Body of pancreas (tissue), 4 donors: ENCODE measurements around the gene KRT75. TPM values are rescaled to one million over a fixed set of nuclear protein-coding genes. Genes with fewer than 3 reads are reported as not detected.

ENCODE experiments used
- ATAC-seq: fragments of 150-250 bp; one replicate; pipeline ENCODE4 v1.9.1; 2016
- DNase-seq, 4 donors: peaks; one replicate each; pipeline ENCODE4 v3.0.0-alpha.2; 2019
- H3K27ac ChIP-seq, 4 donors: fragments of 200-600 bp; sonication (generic); 1 replicate in 3 of 4; 2 replicates in 1 of 4; pipeline versions ENCODE4 v1.5.1 to v1.6.1; 2016 to 2019; ENCODE audit warnings: mild to moderate bottlenecking in 1 of 4, mixed read lengths in 1 of 4, moderate library complexity in 1 of 4
- H3K27me3 ChIP-seq, 2 donors: fragments of 200-600 bp; sonication (generic); one replicate each; pipeline ENCODE4 v1.6.0; 2016; ENCODE audit warnings: mild to moderate bottlenecking in 1 of 2
- H3K36me3 ChIP-seq, 2 donors: fragments of 200-600 bp; sonication (generic); replicated peaks in 1 of 2; 2 replicates each; pipeline ENCODE4 v1.5.1; 2016; ENCODE audit warnings: low read depth in 2 of 2; ENCODE audit not compliant: insufficient read depth in 1 of 2
- H3K4me1 ChIP-seq: fragments of 200-600 bp; sonication (generic); one replicate; pipeline ENCODE4 v1.6.0; 2016
- H3K4me3 ChIP-seq, 2 donors: fragments of 200-600 bp; sonication (generic); 1 replicate in 1 of 2; 2 replicates in 1 of 2; pipeline ENCODE4 v1.5.1; 2016 to 2019
- H3K9me3 ChIP-seq, 3 donors: fragments of 200-600 bp; sonication (generic); 1 replicate in 2 of 3; 2 replicates in 1 of 3; pipeline ENCODE4 v1.5.1; 2016
- CTCF ChIP-seq, 7 experiments: fragments of 450-650 bp in 4 of 7; fragments of 200-600 bp in 3 of 7; sonication (generic) in 3 of 7; IDR thresholded peaks; one replicate each; pipeline ENCODE4 v1.5.1; 2016 to 2019; ENCODE audit warnings: antibody characterized with exemption in 7 of 7
- POLR2A ChIP-seq, 3 donors: fragments of 450-650 bp; IDR thresholded peaks; one replicate each; pipeline ENCODE4 v1.6.1; 2016; ENCODE audit warnings: antibody characterized with exemption in 3 of 3, mild to moderate bottlenecking in 2 of 3
- WGBS, 2 donors: methylation state at CpG; one replicate each; pipeline ENCODE4 v1.1.5; 2017; 5-methylcytosine and 5-hydroxymethylcytosine counted together
- intact Hi-C: fragments of 100-400 bp; cut with DNase I; formaldehyde crosslinking; loops from one replicate; pipeline ENCODE4 v1.15.1; 2023
- total RNA-seq, 2 donors: library from RNA; depleted of rRNA; stranded (reverse); fragments of >200 nt; gene quantifications; one replicate each; pipeline ENCODE4 v1.1.0, GENCODE V29; 2016

KRT75 gene
- total RNA-seq, 2 donors from 2014 or later = not detected

GRCh38 chr12:52387859-52388258 lies 46.3 kb downstream of the KRT75 start:
- DNase-seq (no peak), ATAC-seq (no peak)
- no peak overlapping the region for H3K4me3 ChIP-seq
- H3K36me3 ChIP-seq = no peaks in the 10 kb centered on the region
- 85 to 92% methylated on average over 2 of the region's 2 CpGs for WGBS, 2 donors
- no peaks in the 10 kb centered on the region for H3K9me3 ChIP-seq
- TF ChIP-seq CTCF (IDR thresholded peaks at IDR 0.05) = no peak
- TF ChIP-seq POLR2A (IDR thresholded peaks at IDR 0.05) = no peak
- H3K4me1 ChIP-seq = no peaks in the 10 kb centered on the region
- no peak overlapping the region for H3K27ac ChIP-seq
- intact Hi-C loops = no loop called here
- H3K27me3 ChIP-seq = no peaks in the 10 kb centered on the region

DNA sequence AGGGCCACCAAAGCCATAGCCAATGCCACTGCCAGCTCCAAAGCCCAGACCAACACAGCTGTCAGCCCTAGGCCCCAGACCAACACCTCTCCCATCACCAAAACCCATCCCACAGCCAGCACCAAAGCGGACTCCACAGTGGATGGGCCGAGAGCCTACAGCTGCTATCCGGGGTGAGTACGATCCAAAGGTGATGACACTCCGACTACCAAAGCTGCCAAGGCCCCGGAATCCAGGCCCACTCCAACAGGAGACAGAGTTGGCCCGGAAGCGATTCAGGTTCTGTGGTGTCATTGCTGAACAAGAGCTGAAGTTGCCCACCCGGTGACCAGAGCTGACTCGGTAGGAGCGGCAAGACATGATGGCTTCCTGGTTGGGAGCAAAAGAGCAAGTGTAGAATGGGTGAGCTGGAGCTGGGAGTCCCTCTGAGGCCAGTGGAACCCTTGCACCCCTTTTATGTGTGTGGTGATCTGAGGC lies 48.9 kb downstream of the KRT75 start, which contains the start of gene KRT84:
TSS of gene KRT84 (minus strand) at position 427 of the 477 bp plus-strand sequence. CDS start at position 360, 67 bp downstream.
- no peak for ATAC-seq
- intact Hi-C loops = no loop called here
- DNase-seq = no peak
- 92 to 95% methylated on average over 6 to 11 of the region's 11 CpGs for WGBS, 2 donors
- Histone ChIP-seq H3K27ac (no peak within 1 kb of the TSS), H3K4me3 (no peak within 1 kb of the TSS), H3K4me1 (no peaks in the 10 kb centered on the region), H3K27me3 (no peaks in the 10 kb centered on the region), H3K36me3 (no peaks in the 10 kb centered on the region), H3K9me3 (no peaks in the 10 kb centered on the region)
- TF ChIP-seq POLR2A (IDR thresholded peaks at IDR 0.05) = no peak
- no peak for TF ChIP-seq CTCF (IDR thresholded peaks at IDR 0.05)

GRCh38 chr12:52383331-52383730 lies 50.8 kb downstream of the KRT75 start:
- WGBS, 2 donors = 89 to 93% methylated on average over 3 of the region's 3 CpGs
- intact Hi-C loops = no loop called here
- no peaks in the 10 kb centered on the region for H3K4me1 ChIP-seq
- no peak overlapping the region for H3K4me3 ChIP-seq
- H3K27me3 ChIP-seq = no peaks in the 10 kb centered on the region
- no peaks in the 10 kb centered on the region for H3K36me3 ChIP-seq
- ATAC-seq (no peak), DNase-seq (no peak)
- H3K9me3 ChIP-seq = no peaks in the 10 kb centered on the region
- TF ChIP-seq CTCF (IDR thresholded peaks at IDR 0.05) (no peak), POLR2A (IDR thresholded peaks at IDR 0.05) (no peak)
- H3K27ac ChIP-seq = no peak overlapping the region

DNA sequence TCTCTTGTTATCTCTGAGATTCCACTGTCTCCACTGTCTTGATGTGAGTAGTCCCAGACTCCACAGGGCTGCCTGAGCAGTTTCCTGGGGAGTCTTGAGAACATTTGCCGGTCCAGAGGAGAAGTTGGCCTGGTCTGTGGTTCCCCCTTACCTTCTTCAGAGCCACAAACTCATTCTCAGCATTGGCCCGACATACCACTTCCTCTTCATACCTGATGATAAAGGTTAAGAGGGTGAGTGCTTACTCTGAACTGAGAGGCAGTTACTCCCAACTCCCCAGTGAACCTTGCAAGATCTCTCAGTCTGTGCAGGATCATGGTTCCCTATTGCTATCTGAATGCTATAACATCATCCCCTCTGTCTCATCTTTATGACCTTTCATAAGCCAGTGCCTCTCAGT lies 51.3 kb downstream of the KRT75 start:
- 64 to 86% methylated on average over 2 of the region's 2 CpGs for WGBS, 2 donors
- intact Hi-C loops = no loop called here
- TF ChIP-seq POLR2A (IDR thresholded peaks at IDR 0.05) = no peak
- TF ChIP-seq CTCF (IDR thresholded peaks at IDR 0.05) = no peak

GRCh38 chr12:52381206-52381605 lies 53.0 kb downstream of the KRT75 start:
- H3K27me3 ChIP-seq = no peaks in the 10 kb centered on the region
- ATAC-seq (no peak), DNase-seq (no peak)
- intact Hi-C loops = no loop called here
- H3K4me1 ChIP-seq = no peaks in the 10 kb centered on the region
- H3K4me3 ChIP-seq = no peak overlapping the region
- H3K9me3 ChIP-seq = no peaks in the 10 kb centered on the region
- 82 to 87% methylated on average over 8 of the region's 8 CpGs for WGBS, 2 donors
- TF ChIP-seq CTCF (IDR thresholded peaks at IDR 0.05) (no peak), POLR2A (IDR thresholded peaks at IDR 0.05) (no peak)
- no peak overlapping the region for H3K27ac ChIP-seq
- no peaks in the 10 kb centered on the region for H3K36me3 ChIP-seq

More for the DNA sequence above, 51.3 kb downstream of the KRT75 start:
- no peaks in the 10 kb centered on the region for H3K4me1 ChIP-seq
- no peaks in the 10 kb centered on the region for H3K27me3 ChIP-seq
- no peak overlapping the region for H3K27ac ChIP-seq
- no peak for ATAC-seq
- H3K4me3 ChIP-seq = no peak overlapping the region
- DNase-seq = no peak
- no peaks in the 10 kb centered on the region for H3K36me3 ChIP-seq
- H3K9me3 ChIP-seq = no peaks in the 10 kb centered on the region
